BE2C (cell line): ENCODE results near the gene LHPP.

Experiments
- DNase-seq: peaks from one replicate; pipeline ENCODE4 v3.0.0-alpha.2; 2020
- H3K27me3 ChIP-seq: fragments of 250-450 bp; sonication (Bioruptor Pico); 2 replicates; pipeline ENCODE4 v1.5.1; 2020; ENCODE audit warnings: mild to moderate bottlenecking
- H3K36me3 ChIP-seq: fragments of 250-450 bp; sonication (Bioruptor Pico); 2 replicates; pipeline ENCODE4 v1.5.1; 2020; ENCODE audit warnings: mild to moderate bottlenecking
- H3K4me1 ChIP-seq: fragments of 250-450 bp; sonication (Bioruptor Pico); 2 replicates; pipeline ENCODE4 v1.5.1; 2020
- H3K4me3 ChIP-seq: 2 replicates; pipeline ENCODE4 v1.5.1; 2011; ENCODE audit warnings: low read depth, low read length
- H3K9me3 ChIP-seq: fragments of 250-450 bp; sonication (Bioruptor Pico); 2 replicates; pipeline ENCODE4 v1.5.1; 2020
- TF ChIP-seq, protein P1 (sequence below): IDR thresholded peaks from 2 replicates; pipeline ENCODE4 v1.5.1; 2012; ENCODE audit warnings: mild to moderate bottlenecking, low read depth, low read length

LHPP gene

DNA sequence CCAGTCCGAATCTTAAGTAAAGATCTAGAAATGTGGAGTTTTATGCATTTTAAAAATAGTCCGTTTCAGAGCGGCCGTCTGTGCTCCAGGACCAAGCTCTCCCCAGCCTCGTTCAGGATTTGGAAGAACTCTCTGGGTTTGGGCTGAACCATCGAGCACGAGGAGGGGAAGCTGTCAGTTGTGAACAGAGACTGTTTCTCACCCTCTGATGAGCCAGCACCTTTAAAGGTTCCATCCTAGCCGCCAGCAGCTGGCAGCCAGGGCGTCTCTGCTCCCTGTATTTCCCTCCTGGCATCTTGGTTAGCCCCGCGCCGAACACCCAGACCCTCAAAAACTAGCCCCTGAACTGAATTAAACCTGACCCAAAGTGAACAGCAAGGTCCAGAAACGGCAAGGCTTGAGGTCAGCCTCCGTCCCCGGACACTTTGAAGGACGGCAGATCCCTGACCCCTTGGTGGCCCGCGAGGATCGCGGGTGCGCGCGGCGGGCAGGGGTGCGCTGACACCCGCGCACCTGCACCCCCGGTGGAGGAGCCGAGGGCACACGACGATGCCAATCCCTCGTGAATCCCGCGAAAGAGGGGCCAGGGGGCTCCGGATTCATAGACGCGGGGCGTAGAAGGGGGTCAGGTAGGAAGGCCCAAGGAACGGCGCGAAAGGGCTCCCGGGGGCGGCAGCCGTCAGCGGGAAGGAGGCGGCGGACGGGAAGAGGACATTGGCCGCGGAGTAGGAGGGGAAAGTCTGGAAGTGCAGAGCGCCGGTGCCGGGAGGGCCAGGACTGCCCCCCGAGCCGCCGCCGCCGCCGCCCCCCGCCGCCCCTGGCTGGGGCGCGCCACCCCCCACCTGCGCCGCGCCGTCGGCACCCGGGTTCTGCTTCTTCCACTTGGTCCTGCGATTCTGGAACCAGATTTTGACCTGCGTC, 14.5 kb upstream of the LHPP start:
- Histone ChIP-seq H3K27me3 (peaks cover 87% of the 10 kb centered on the region), H3K4me1 (no peaks in the 10 kb centered on the region), H3K4me3 (no peak overlapping the region), H3K36me3 (no peaks in the 10 kb centered on the region), H3K9me3 (no peaks in the 10 kb centered on the region)
- TF ChIP-seq, protein P1, sequence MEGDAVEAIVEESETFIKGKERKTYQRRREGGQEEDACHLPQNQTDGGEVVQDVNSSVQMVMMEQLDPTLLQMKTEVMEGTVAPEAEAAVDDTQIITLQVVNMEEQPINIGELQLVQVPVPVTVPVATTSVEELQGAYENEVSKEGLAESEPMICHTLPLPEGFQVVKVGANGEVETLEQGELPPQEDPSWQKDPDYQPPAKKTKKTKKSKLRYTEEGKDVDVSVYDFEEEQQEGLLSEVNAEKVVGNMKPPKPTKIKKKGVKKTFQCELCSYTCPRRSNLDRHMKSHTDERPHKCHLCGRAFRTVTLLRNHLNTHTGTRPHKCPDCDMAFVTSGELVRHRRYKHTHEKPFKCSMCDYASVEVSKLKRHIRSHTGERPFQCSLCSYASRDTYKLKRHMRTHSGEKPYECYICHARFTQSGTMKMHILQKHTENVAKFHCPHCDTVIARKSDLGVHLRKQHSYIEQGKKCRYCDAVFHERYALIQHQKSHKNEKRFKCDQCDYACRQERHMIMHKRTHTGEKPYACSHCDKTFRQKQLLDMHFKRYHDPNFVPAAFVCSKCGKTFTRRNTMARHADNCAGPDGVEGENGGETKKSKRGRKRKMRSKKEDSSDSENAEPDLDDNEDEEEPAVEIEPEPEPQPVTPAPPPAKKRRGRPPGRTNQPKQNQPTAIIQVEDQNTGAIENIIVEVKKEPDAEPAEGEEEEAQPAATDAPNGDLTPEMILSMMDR: no peak
- DNase-seq: no peak

DNA sequence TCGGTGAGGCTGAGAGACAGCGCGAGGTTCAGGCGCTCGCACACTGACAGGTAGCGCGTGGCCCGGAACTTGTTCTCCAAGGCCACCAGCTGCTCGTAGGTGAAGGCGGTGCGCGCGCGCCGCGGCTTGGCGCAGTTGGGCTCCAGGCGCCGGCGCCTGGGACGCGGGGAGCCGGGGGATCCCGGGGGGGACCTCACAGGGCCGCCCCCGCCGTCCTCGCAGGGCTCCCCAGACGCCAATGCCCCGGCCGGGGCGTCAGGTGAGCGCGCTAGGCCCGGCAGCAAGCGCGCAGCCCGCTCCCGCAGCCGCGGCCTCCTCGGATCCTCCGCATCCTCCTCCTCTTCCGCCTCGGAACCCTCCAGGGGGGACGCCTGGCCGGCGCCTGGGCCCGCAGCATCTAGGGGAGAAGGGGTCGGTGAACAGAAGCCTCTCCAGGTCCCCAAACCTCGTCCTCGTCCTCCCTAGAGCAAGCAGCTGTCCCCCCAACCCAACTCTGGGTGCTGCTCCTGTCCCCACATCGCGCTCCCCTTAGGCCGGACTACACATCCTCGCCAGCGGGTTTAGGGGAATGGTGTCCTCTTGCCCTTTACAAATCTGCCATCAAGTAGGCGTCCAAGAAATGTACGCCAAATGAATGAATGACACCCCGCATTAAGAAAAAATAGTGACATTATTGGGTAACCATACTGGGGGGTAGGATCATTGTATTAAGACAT, 13.7 kb upstream of the LHPP start:
- DNase-seq: no peak
- Histone ChIP-seq H3K9me3 (no peaks in the 10 kb centered on the region), H3K27me3 (peaks cover 95% of the 10 kb centered on the region), H3K36me3 (no peaks in the 10 kb centered on the region), H3K4me3 (no peak overlapping the region), H3K4me1 (no peaks in the 10 kb centered on the region)
- TF ChIP-seq, protein P1: no peak

DNA sequence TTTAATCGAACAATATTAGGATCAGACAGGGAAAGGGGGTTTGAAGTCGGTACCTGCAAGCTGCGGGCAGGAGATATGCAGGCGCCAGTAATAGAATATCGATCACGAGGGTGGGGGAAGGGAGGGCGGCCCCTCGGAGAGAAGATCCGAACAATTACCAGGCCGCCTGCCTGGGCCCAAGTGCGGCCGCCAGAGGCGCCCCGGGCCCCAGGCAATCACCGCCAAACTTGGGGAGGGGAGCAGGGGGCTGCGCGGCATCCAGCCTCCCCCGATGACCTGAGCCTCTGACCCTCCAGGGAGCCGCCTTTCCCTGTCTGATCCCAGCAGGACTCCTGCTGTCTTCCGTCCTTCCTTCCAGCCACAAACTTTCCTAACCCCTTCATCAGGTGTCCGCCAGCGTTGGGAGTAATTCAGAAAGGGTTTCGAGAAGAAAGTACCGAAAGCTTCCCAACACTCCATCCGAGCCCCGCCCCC, 12.9 kb upstream of the LHPP start:
- H3K4me3 ChIP-seq: no peak overlapping the region; the same call in 1 of the 2 replicates
- H3K9me3 ChIP-seq: no peaks in the 10 kb centered on the region

DNA sequence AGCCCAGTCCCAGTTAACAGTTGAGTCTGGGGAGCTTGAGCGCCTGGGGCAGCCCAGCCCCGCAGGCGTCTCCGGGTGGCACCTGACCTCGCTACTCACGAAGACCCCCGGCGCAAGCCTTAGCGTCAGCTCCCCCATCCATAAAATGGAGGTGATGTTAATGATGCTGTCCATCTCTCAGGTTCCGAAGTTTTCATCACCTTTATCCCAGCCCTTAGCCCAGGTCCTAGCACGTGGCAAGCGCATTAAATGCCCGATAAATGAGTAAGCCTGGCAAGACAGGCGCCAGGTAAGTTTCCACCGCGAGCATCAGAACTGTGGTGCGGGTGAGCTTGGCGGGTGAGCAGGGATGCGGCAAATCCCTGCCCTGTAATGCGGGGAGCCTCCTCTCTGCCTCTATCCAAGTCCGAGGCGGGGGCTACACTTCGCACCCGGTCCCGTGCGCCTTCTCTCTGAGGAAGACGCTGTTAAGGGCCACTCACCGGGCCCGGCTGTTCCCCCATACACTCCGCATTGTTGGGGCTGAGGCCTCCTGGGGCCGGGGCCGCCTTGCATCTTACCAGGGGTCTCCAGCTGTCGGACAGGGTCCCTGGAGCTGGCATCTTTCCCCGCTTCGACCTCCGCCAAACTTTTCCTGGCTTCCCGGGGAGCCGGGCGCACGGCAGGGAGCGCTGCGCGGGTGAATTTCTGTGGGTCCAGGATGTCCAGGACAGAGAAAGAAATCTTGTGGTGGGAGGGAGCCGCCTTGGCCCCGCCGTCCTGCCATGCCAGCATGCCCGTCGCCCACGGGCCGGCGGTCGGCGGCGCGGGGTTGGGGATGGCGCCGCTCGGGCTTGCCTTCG, 12.2 kb upstream of the LHPP start:
- H3K4me1 ChIP-seq: no peaks in the 10 kb centered on the region
- H3K27me3 ChIP-seq: peaks cover 96% of the 10 kb centered on the region
- no peak for DNase-seq
- no peaks in the 10 kb centered on the region for H3K36me3 ChIP-seq
- H3K9me3 ChIP-seq: no peaks in the 10 kb centered on the region
- H3K4me3 ChIP-seq: no peak overlapping the region; the same call in 1 of the 2 replicates
- TF ChIP-seq, protein P1: no peak

More for the DNA sequence above, 12.9 kb upstream of the LHPP start:
- DNase-seq: no peak
- peaks cover 93% of the 10 kb centered on the region for H3K27me3 ChIP-seq
- no peaks in the 10 kb centered on the region for H3K4me1 ChIP-seq
- TF ChIP-seq, protein P1: no peak
- H3K36me3 ChIP-seq: no peaks in the 10 kb centered on the region

DNA sequence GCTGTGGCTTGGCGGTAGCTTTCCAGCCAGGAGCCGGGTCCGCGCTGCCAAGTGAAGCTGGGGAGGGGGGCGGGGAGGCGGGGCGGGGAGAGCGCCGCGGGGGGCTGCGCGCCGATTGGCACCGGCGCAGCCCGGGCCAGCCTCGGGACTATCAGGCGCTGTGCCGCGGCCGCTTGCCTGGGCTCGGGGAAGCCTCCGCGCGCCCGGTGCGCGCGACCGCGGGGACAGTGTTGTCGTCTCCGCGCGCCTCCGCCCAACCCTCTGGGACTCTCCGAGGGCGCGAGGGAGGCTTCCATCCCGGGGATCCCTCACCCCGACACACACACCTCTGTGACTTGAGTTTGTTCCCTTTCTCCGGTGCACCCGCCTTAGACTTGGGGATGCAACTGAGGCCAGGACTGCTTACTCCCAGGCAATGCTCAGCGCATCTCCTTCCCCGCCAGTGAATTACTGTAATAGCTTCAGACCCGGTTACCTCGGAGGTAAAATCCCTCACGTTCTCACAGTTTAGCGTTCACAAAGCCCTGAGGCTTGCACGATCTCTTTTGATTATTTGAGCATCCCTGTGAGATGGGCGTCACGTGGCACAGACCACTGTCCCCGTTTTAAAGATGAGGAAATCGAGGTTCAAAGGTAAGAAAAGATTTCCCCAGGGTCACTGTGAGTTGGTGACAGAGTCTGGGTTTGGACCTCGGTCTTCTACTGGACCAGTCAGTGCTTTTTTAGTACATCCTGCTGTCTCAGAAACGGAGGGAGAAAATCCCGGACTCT, 11.4 kb upstream of the LHPP start, which contains the start of gene NKX1-2:
NKX1-2 (minus strand) TSS at position 24 of the 771 bp plus-strand sequence. CDS start 92 bp downstream, outside the sequence.
- H3K36me3 ChIP-seq: no peaks in the 10 kb centered on the region
- no peak within 1 kb of the TSS; the same call in 1 of the 2 replicates for H3K4me3 ChIP-seq
- H3K27me3 ChIP-seq: peaks cover 95% of the 10 kb centered on the region
- no peaks in the 10 kb centered on the region for H3K4me1 ChIP-seq
- TF ChIP-seq, protein P1: no peak
- H3K9me3 ChIP-seq: no peaks in the 10 kb centered on the region
- DNase-seq: peak; percentile 20
